Measurements from ENCODE around the gene C19orf53. TPM values are rescaled to one million over a fixed set of nuclear protein-coding genes. Genes with fewer than 3 reads are reported as not detected.

The C19orf53 gene
- total and polyA plus RNA-seq, 2 of the 13 experiments (the other 11 are each of a cell fraction or from before 2014, with no cell fraction given), result 129 to 130 TPM

DNA sequence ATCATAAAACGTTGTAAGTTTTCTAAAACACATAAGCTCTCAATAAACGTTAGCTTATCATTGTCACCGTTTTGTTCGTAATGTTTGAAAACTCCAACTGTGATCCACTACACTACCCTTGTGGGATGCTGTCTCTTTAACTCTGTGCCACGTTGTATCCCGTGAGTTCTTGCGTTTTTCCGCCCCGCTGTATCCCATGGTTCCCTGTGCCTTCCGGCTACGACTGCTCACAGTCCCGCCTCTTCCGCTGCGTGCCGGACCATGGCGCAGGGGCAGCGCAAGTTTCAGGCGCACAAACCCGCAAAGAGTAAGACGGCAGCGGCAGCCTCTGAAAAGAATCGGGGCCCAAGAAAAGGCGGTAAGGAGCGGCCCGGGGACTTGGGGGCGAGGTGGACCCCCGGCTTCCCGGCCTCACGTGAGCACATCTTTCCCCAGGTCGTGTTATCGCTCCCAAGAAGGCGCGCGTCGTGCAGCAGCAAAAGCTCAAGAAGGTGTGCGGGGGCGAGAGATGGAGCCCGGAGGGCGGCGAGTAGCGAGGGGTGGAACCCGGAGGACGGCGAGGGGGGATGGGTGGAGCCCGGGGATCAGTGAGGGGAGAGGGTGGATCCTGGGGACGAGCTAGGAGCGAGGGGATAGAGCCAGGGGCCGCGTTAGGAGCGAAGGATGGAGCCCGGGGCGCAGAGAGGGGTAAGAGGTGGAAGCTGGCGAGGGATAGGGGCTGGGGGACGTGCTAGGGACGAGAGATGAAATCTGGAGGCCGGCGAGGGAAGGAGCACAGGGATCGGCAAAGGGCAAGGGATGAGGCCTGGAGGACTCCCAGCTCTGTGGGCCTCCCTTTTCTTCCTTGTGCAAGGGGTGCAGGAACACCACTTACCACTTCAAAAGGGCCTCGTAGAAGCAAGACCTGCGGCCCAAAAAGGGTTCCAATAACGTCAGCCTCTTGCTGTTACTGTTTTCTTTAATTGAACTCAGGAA lies at the start of gene C19orf53 (continued):
- TF ChIP-seq ATAD3A (CRISPR knock-in tag; IDR thresholded peaks at IDR 0.05) (no peak), POLR2A (IDR thresholded peaks at IDR 0.05; ENCODE audit: insufficient read depth in 1 of 2, low read depth in 2 of 2, low read length in 2 of 2) (peak in 1 of 2 experiments; percentile 85; a peak in 3 of 4 replicates), ZBTB7A (CRISPR knock-in tag; IDR thresholded peaks at IDR 0.05) (no peak), ZNF17 (CRISPR knock-in tag; IDR thresholded peaks at IDR 0.05) (no peak), ZBTB1 (CRISPR knock-in tag; IDR thresholded peaks at IDR 0.05; ENCODE audit: borderline replicate concordance) (no peak), ZNF569 (CRISPR knock-in tag; IDR thresholded peaks at IDR 0.05; ENCODE audit: borderline replicate concordance) (no peak), ISX (CRISPR knock-in tag; conservative IDR thresholded peaks at IDR 0.05) (no peak), ASH2L (IDR thresholded peaks at IDR 0.05; ENCODE audit: insufficient read length, low read depth, low read length) (peak; percentile 93), ZNF264 (CRISPR knock-in tag; IDR thresholded peaks at IDR 0.05) (peak; percentile 72; the same call in 1 of the 2 replicates), ZNF468 (CRISPR knock-in tag; IDR thresholded peaks at IDR 0.05) (no peak), ZNF24 (IDR thresholded peaks at IDR 0.05) (no peak), ETV5 (CRISPR knock-in tag; IDR thresholded peaks at IDR 0.05; ENCODE audit: borderline replicate concordance) (peak; percentile 91)
- TF ChIP-seq, protein P1, sequence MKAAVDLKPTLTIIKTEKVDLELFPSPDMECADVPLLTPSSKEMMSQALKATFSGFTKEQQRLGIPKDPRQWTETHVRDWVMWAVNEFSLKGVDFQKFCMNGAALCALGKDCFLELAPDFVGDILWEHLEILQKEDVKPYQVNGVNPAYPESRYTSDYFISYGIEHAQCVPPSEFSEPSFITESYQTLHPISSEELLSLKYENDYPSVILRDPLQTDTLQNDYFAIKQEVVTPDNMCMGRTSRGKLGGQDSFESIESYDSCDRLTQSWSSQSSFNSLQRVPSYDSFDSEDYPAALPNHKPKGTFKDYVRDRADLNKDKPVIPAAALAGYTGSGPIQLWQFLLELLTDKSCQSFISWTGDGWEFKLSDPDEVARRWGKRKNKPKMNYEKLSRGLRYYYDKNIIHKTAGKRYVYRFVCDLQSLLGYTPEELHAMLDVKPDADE (CRISPR knock-in tag; IDR thresholded peaks at IDR 0.05), result no peak
- TF ChIP-seq, protein P2, sequence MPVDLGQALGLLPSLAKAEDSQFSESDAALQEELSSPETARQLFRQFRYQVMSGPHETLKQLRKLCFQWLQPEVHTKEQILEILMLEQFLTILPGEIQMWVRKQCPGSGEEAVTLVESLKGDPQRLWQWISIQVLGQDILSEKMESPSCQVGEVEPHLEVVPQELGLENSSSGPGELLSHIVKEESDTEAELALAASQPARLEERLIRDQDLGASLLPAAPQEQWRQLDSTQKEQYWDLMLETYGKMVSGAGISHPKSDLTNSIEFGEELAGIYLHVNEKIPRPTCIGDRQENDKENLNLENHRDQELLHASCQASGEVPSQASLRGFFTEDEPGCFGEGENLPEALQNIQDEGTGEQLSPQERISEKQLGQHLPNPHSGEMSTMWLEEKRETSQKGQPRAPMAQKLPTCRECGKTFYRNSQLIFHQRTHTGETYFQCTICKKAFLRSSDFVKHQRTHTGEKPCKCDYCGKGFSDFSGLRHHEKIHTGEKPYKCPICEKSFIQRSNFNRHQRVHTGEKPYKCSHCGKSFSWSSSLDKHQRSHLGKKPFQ (CRISPR knock-in tag; IDR thresholded peaks at IDR 0.05; ENCODE audit: insufficient replicate concordance), result no peak
- TF ChIP-seq, protein P3, sequence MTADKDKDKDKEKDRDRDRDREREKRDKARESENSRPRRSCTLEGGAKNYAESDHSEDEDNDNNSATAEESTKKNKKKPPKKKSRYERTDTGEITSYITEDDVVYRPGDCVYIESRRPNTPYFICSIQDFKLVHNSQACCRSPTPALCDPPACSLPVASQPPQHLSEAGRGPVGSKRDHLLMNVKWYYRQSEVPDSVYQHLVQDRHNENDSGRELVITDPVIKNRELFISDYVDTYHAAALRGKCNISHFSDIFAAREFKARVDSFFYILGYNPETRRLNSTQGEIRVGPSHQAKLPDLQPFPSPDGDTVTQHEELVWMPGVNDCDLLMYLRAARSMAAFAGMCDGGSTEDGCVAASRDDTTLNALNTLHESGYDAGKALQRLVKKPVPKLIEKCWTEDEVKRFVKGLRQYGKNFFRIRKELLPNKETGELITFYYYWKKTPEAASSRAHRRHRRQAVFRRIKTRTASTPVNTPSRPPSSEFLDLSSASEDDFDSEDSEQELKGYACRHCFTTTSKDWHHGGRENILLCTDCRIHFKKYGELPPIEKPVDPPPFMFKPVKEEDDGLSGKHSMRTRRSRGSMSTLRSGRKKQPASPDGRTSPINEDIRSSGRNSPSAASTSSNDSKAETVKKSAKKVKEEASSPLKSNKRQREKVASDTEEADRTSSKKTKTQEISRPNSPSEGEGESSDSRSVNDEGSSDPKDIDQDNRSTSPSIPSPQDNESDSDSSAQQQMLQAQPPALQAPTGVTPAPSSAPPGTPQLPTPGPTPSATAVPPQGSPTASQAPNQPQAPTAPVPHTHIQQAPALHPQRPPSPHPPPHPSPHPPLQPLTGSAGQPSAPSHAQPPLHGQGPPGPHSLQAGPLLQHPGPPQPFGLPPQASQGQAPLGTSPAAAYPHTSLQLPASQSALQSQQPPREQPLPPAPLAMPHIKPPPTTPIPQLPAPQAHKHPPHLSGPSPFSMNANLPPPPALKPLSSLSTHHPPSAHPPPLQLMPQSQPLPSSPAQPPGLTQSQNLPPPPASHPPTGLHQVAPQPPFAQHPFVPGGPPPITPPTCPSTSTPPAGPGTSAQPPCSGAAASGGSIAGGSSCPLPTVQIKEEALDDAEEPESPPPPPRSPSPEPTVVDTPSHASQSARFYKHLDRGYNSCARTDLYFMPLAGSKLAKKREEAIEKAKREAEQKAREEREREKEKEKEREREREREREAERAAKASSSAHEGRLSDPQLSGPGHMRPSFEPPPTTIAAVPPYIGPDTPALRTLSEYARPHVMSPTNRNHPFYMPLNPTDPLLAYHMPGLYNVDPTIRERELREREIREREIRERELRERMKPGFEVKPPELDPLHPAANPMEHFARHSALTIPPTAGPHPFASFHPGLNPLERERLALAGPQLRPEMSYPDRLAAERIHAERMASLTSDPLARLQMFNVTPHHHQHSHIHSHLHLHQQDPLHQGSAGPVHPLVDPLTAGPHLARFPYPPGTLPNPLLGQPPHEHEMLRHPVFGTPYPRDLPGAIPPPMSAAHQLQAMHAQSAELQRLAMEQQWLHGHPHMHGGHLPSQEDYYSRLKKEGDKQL (CRISPR knock-in tag; IDR thresholded peaks at IDR 0.05; ENCODE audit: low read depth), result no peak
- TF ChIP-seq, protein P4, sequence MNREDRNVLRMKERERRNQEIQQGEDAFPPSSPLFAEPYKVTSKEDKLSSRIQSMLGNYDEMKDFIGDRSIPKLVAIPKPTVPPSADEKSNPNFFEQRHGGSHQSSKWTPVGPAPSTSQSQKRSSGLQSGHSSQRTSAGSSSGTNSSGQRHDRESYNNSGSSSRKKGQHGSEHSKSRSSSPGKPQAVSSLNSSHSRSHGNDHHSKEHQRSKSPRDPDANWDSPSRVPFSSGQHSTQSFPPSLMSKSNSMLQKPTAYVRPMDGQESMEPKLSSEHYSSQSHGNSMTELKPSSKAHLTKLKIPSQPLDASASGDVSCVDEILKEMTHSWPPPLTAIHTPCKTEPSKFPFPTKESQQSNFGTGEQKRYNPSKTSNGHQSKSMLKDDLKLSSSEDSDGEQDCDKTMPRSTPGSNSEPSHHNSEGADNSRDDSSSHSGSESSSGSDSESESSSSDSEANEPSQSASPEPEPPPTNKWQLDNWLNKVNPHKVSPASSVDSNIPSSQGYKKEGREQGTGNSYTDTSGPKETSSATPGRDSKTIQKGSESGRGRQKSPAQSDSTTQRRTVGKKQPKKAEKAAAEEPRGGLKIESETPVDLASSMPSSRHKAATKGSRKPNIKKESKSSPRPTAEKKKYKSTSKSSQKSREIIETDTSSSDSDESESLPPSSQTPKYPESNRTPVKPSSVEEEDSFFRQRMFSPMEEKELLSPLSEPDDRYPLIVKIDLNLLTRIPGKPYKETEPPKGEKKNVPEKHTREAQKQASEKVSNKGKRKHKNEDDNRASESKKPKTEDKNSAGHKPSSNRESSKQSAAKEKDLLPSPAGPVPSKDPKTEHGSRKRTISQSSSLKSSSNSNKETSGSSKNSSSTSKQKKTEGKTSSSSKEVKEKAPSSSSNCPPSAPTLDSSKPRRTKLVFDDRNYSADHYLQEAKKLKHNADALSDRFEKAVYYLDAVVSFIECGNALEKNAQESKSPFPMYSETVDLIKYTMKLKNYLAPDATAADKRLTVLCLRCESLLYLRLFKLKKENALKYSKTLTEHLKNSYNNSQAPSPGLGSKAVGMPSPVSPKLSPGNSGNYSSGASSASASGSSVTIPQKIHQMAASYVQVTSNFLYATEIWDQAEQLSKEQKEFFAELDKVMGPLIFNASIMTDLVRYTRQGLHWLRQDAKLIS (CRISPR knock-in tag; IDR thresholded peaks at IDR 0.05), result no peak

Data from HepG2 (cell line).